ENCODE data around the gene GNA15. TPM values are rescaled to one million over a fixed set of nuclear protein-coding genes. Genes with fewer than 3 reads are reported as not detected.

Gene GNA15
- total RNA-seq, 4 donors from 2014 or later: 74.3 to 105 (median 84.2) TPM

- WGBS, 2 donors: 71 to 78% methylated on average over 13 of the region's 13 CpGs
- no peak for DNase-seq (ENCODE audit: low spot score in 2 of 2)
- H3K4me3 ChIP-seq (ENCODE audit: low read depth, poor library complexity, severe bottlenecking): no peak overlapping the region
- intact Hi-C loops (cut with DNase I; ENCODE audit: low total_unique reads): no loop called here
- TF ChIP-seq POLR2A (IDR thresholded peaks at IDR 0.05) (no peak), CTCF (IDR thresholded peaks at IDR 0.05) (no peak)
Measured at GRCh38 chr19:3183721-3184641, 48.1 kb downstream of the GNA15 start.

GRCh38 chr19:3184847-3185460 lies 49.1 kb downstream of the GNA15 start:
- DNase-seq (ENCODE audit: low spot score in 2 of 2): no peak
- intact Hi-C loops (cut with DNase I; ENCODE audit: low total_unique reads): no loop called here

GRCh38 chr19:3185461-3186159 lies 49.8 kb downstream of the GNA15 start, which contains the start of gene NCLN:
Gene NCLN, plus strand, starts transcription at chr19:3185930. Its CDS starts 101 bp downstream, at chr19:3186031.
- WGBS, 2 donors: 0 to 1% methylated on average over 21 to 57 of the region's 69 CpGs
- intact Hi-C loops (cut with DNase I; ENCODE audit: low total_unique reads): no loop called here
- peak within 1 kb of the TSS; percentile 64 for H3K4me3 ChIP-seq (ENCODE audit: low read depth, poor library complexity, severe bottlenecking)
- TF ChIP-seq POLR2A (IDR thresholded peaks at IDR 0.05) (no peak), CTCF (IDR thresholded peaks at IDR 0.05) (no peak)
- peak; percentile 94 to 98 for DNase-seq (ENCODE audit: low spot score in 2 of 2)

More at GRCh38 chr19:3184847-3185460, 49.1 kb downstream of the GNA15 start:
- H3K4me3 ChIP-seq (ENCODE audit: low read depth, poor library complexity, severe bottlenecking): no peak overlapping the region
- 15 to 17% methylated on average over 14 of the region's 14 CpGs for WGBS, 2 donors
- no peak for TF ChIP-seq POLR2A (IDR thresholded peaks at IDR 0.05)
- no peak for TF ChIP-seq CTCF (IDR thresholded peaks at IDR 0.05)

GRCh38 chr19:3186160-3186688 lies 50.4 kb downstream of the GNA15 start:
- 0% methylated on average over 12 to 33 of the region's 38 CpGs for WGBS, 2 donors
- DNase-seq (ENCODE audit: low spot score in 2 of 2): no peak

More at GRCh38 chr19:3186160-3186688, 50.4 kb downstream of the GNA15 start:
- intact Hi-C loops (cut with DNase I; ENCODE audit: low total_unique reads): no loop called here
- H3K4me3 ChIP-seq (ENCODE audit: low read depth, poor library complexity, severe bottlenecking): peak overlapping the region; percentile 64
- TF ChIP-seq POLR2A (IDR thresholded peaks at IDR 0.05): no peak
- no peak for TF ChIP-seq CTCF (IDR thresholded peaks at IDR 0.05)
